Hepatocyte (in vitro differentiated cells): Measurements from ENCODE around the gene SLC33A1. TPM values are rescaled to one million over a fixed set of nuclear protein-coding genes. Genes with fewer than 3 reads are reported as not detected.

Experiments used
- polyA plus RNA-seq: library from polyadenylated mRNA; unstranded; fragments of >200 nt; fragmentation: Nextera tagmentation; extraction: Ambion mirVana; gene quantifications from 2 replicates; pipeline ENCODE4 v1.2.1, GENCODE V29; 2016
- total RNA-seq: library from RNA; depleted of rRNA; stranded (reverse); fragments of >200 nt; gene quantifications from 2 replicates; pipeline ENCODE4 v1.2.3, GENCODE V29; 2014

The SLC33A1 gene
- total and polyA plus RNA-seq, 2 experiments from 2014 or later = 20.0 to 46.5 TPM

Other genes starting within 250 kb of the SLC33A1 start
- 4.2 and 5.8 TPM in 2 replicates for gene PLCH1, start 109.4 kb downstream of the SLC33A1 start, total RNA-seq
- gene PLCH1, start 109.4 kb downstream of the SLC33A1 start, polyA plus RNA-seq = 1.4 and 2.6 TPM in 2 replicates
- gene C3orf33, start 48.1 kb downstream of the SLC33A1 start, total RNA-seq = 9.4 and 9.6 TPM in 2 replicates
- gene C3orf33, start 48.1 kb downstream of the SLC33A1 start, polyA plus RNA-seq = 4.9 and 6.4 TPM in 2 replicates
- gene GMPS, start 16.2 kb upstream of the SLC33A1 start, total RNA-seq = 51.5 and 55.1 TPM in 2 replicates
- gene GMPS, start 16.2 kb upstream of the SLC33A1 start, polyA plus RNA-seq = 37.2 and 41.5 TPM in 2 replicates